ENCODE measurements around the gene EFNA4. TPM values are rescaled to one million over a fixed set of nuclear protein-coding genes. Genes with fewer than 3 reads are reported as not detected.
"Not testable (repeated sequence)": the region's sequence is repeated elsewhere in the genome, so short reads cannot be mapped to it uniquely, and the experiment has no call there.

Gene EFNA4
- total RNA-seq, 6 donors from 2014 or later: 2.8 to 8.1 (median 7.0) TPM

- 38 to 52% methylated on average over 5 of the region's 5 CpGs for WGBS, 2 donors
- no peak for TF ChIP-seq CTCF (IDR thresholded peaks at IDR 0.05)
- no peak for TF ChIP-seq EP300 (IDR thresholded peaks at IDR 0.05)
- no peak for TF ChIP-seq POLR2AphosphoS5 (IDR thresholded peaks at IDR 0.05)
- no peak for TF ChIP-seq POLR2A (IDR thresholded peaks at IDR 0.05)
- Histone ChIP-seq H3K36me3 (no peaks in the 10 kb centered on the region), H3K9me3 (no peaks in the 10 kb centered on the region), H3K27ac (peak overlapping the region; percentile 27 to 82 (median 53)), H3K4me1 (peaks cover 0 to 30% (median 10%) of the 10 kb centered on the region in 4 donors), H3K4me3 (no peak overlapping the region), H3K27me3 (no peaks in the 10 kb centered on the region)
- DNase-seq (peak in 1 of 2 donors; percentile 89), ATAC-seq (ENCODE audit: low FRiP score in 2 of 2) (peak; percentile 58 to 90)
Measured at GRCh38 chr1:155116113-155116764, 52.7 kb downstream of the EFNA4 start.

DNA sequence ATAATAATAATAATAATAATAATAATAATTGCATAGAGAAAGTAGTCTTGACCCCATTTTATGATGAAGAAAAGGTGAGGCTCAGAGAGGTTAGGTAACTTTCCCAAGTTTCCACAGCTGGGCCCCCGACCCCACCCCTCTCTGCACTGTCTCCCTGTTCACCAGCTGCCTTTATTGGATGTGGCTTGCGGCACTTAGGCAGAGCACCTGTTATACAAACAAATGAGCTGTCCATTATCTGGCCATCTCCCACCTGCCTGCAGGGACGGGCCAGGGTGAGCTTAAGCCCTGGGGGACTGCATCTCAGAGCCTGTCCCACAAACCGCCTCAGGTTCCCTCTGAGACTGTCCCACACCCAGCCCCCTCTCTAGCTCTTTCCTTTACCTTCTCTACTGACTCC, 54.1 kb downstream of the EFNA4 start:
- ATAC-seq (ENCODE audit: low FRiP score in 2 of 2): no peak
- Histone ChIP-seq H3K27me3 (no peaks in the 10 kb centered on the region), H3K4me3 (no peak overlapping the region), H3K4me1 (peaks cover 0 to 36% (median 11%) of the 10 kb centered on the region in 4 donors), H3K36me3 (no peaks in the 10 kb centered on the region), H3K9me3 (no peaks in the 10 kb centered on the region), H3K27ac (no peak overlapping the region)
- WGBS, 2 donors: 78 to 79% methylated on average over 4 of the region's 4 CpGs
- no peak for TF ChIP-seq CTCF (IDR thresholded peaks at IDR 0.05)
- TF ChIP-seq POLR2AphosphoS5 (IDR thresholded peaks at IDR 0.05): no peak
- no peak for TF ChIP-seq EP300 (IDR thresholded peaks at IDR 0.05)
- no peak for TF ChIP-seq POLR2A (IDR thresholded peaks at IDR 0.05)
- no peak for DNase-seq

DNA sequence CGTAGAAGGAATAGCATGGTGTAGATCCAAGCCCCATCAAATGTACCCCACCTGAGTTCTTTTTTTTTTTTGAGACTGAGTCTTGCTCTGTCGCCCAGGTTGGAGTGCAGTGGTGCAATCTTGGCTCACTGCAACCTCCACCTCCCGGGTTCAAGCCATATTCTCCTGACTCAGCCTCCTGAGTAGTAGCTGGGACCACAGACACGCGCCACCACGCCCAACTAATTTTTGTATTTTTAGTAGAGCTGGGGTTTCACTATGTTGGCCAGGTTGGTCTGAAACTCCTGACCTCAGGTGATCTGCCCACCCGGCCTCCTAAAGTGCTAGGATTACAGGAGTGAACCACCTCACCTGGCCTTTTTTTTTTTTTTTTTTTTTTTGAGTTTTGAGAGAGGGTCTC, 54.5 kb downstream of the EFNA4 start:
- not testable (repeated sequence) for H3K4me3 ChIP-seq; H3K36me3 ChIP-seq; ATAC-seq (ENCODE audit: low FRiP score in 2 of 2); DNase-seq; H3K9me3 ChIP-seq; H3K27me3 ChIP-seq; H3K27ac ChIP-seq
- H3K4me1 ChIP-seq: peaks cover 0 to 36% (median 9%) of the 10 kb centered on the region in 4 donors
- WGBS, 2 donors: 82 to 86% methylated on average over 7 of the region's 7 CpGs

Other genes starting within 250 kb of the EFNA4 start
- gene KCNN3, start 193.5 kb upstream of the EFNA4 start, total RNA-seq: 1 to 10 TPM; 2.7 to 6.6 (median 3.7) TPM
- gene PMVK, start 127.0 kb upstream of the EFNA4 start, total RNA-seq: 10 to 100 TPM in 5 of 6 donors, 1 to 10 TPM in 1; 9.4 to 51.6 (median 29.8) TPM
- gene PBXIP1, start 107.6 kb upstream of the EFNA4 start, total RNA-seq: 100 to 1,000 TPM in 1 of 6 donors, 10 to 100 TPM in 5; 72.1 to 108 (median 83.7) TPM
- 10 to 100 TPM; 20.1 to 41.9 (median 27.5) TPM for gene PYGO2, start 102.0 kb upstream of the EFNA4 start, total RNA-seq
- 100 to 1,000 TPM in 1 of 6 donors, 10 to 100 TPM in 5; 55.5 to 130 (median 69.1) TPM for gene SHC1, start 93.0 kb upstream of the EFNA4 start, total RNA-seq
- gene CKS1B, start 89.1 kb upstream of the EFNA4 start, total RNA-seq: 10 to 100 TPM in 5 of 6 donors, 1 to 10 TPM in 1; 9.9 to 31.1 (median 22.5) TPM
- gene FLAD1, start 80.4 kb upstream of the EFNA4 start, total RNA-seq: 10 to 100 TPM; 15.6 to 62.9 (median 29.8) TPM
- 1 to 10 TPM in 1 of 6 donors, under 1 TPM in 1, not detected in 4; 0.57 to 1.0 TPM for gene LENEP, start 70.2 kb upstream of the EFNA4 start, total RNA-seq
- gene ZBTB7B, start 60.9 kb upstream of the EFNA4 start, total RNA-seq: 10 to 100 TPM; 43.9 to 88.2 (median 66.2) TPM
- gene DCST2, start 30.0 kb upstream of the EFNA4 start, total RNA-seq: 1 to 10 TPM in 4 of 6 donors, under 1 TPM in 2; 0.49 to 2.1 (median 1.1) TPM
- gene DCST1, start 29.9 kb upstream of the EFNA4 start, total RNA-seq: under 1 TPM in 1 of 6 donors, not detected in 5; 0.89 TPM
- 100 to 1,000 TPM in 4 of 6 donors, 10 to 100 TPM in 2; 52.1 to 246 (median 106) TPM for gene ADAM15, start 12.4 kb upstream of the EFNA4 start, total RNA-seq
- gene EFNA3, start 15.1 kb downstream of the EFNA4 start, total RNA-seq: 1 to 10 TPM in 4 of 6 donors, under 1 TPM in 2; 0.33 to 2.1 (median 1.4) TPM
- 100 to 1,000 TPM; 131 to 226 (median 164) TPM for gene EFNA1, start 64.1 kb downstream of the EFNA4 start, total RNA-seq
- 10 to 100 TPM; 19.9 to 49.9 (median 42.7) TPM for gene SLC50A1, start 72.1 kb downstream of the EFNA4 start, total RNA-seq
- 100 to 1,000 TPM in 2 of 6 donors, 10 to 100 TPM in 3, not detected in 1; 25.1 to 112 (median 67.5) TPM for gene DPM3, start 76.8 kb downstream of the EFNA4 start, total RNA-seq
- gene KRTCAP2, start 109.6 kb downstream of the EFNA4 start, total RNA-seq: 100 to 1,000 TPM in 4 of 6 donors, 10 to 100 TPM in 2; 47.1 to 166 (median 131) TPM
- under 1 TPM in 3 of 6 donors, not detected in 3; 0.30 to 0.64 (median 0.57) TPM for gene TRIM46, start 110.1 kb downstream of the EFNA4 start, total RNA-seq
- 10 to 100 TPM; 18.3 to 97.4 (median 27.6) TPM for gene THBS3, start 144.2 kb downstream of the EFNA4 start, total RNA-seq
- gene MTX1, start 145.0 kb downstream of the EFNA4 start, total RNA-seq: 10 to 100 TPM; 23.0 to 68.4 (median 37.4) TPM
- gene ENTREP3, start 191.7 kb downstream of the EFNA4 start, total RNA-seq: 10 to 100 TPM in 5 of 6 donors, 1 to 10 TPM in 1; 9.3 to 30.3 (median 20.6) TPM
- gene SCAMP3, start 198.6 kb downstream of the EFNA4 start, total RNA-seq: 10 to 100 TPM; 61.5 to 96.1 (median 70.4) TPM
- gene CLK2, start 209.8 kb downstream of the EFNA4 start, total RNA-seq: 10 to 100 TPM; 32.7 to 92.2 (median 48.1) TPM
- 1 to 10 TPM; 1.1 to 6.3 (median 2.6) TPM for gene HCN3, start 213.7 kb downstream of the EFNA4 start, total RNA-seq
- gene PKLR, start 237.7 kb downstream of the EFNA4 start, total RNA-seq: under 1 TPM in 2 of 6 donors, not detected in 4; 0.14 to 0.17 TPM
- gene FDPS, start 245.1 kb downstream of the EFNA4 start, total RNA-seq: 100 to 1,000 TPM; 129 to 256 (median 179) TPM